MM.1S (cell line): ENCODE data around the gene PBXIP1.

Experiments
- CTCF ChIP-seq: fragments of 300-600 bp; sonication (generic); IDR thresholded peaks from 2 replicates; pipeline ENCODE4 v1.5.1; 2016; ENCODE audit warnings: antibody characterized with exemption, low read length, mixed read lengths
- EZH2 ChIP-seq: fragments of 300-600 bp; sonication (generic); optimal IDR thresholded peaks from 2 replicates; pipeline ENCODE3; 2017; ENCODE audit warnings: low read depth, mild to moderate bottlenecking, antibody characterized with exemption, low read length, mixed read lengths

GRCh38 chr1:154936555-154937084, 19.3 kb downstream of the PBXIP1 start, which contains the start of gene PMVK:
- TF ChIP-seq CTCF: peak; percentile 60
- no peak for TF ChIP-seq EZH2
